Chondrocyte (in vitro differentiated cells): ENCODE results near the gene TXNIP. TPM values are rescaled to one million over a fixed set of nuclear protein-coding genes. Genes with fewer than 3 reads are reported as not detected.

Experiments used
- DNase-seq: peaks from one replicate; pipeline ENCODE4 v3.0.0; 2021; ENCODE audit warnings: mixed read lengths, low spot score
- H3K27ac Mint-ChIP-seq: one replicate; pipeline ENCODE4 v1.8.0; 2021; ENCODE audit warnings: mild to moderate bottlenecking, moderate library complexity, mixed read lengths; ENCODE audit not compliant: unreplicated experiment
- H3K27me3 Mint-ChIP-seq: 2 replicates; pipeline ENCODE4 v1.8.0; 2021; ENCODE audit warnings: low read depth, mixed read lengths
- H3K36me3 Mint-ChIP-seq: 2 replicates; pipeline ENCODE4 v1.8.0; 2021; ENCODE audit warnings: low read depth, mixed read lengths
- H3K4me1 Mint-ChIP-seq: 2 replicates; pipeline ENCODE4 v1.8.0; 2021; ENCODE audit warnings: low read depth, mild to moderate bottlenecking, mixed read lengths
- H3K4me3 Mint-ChIP-seq: one replicate; pipeline ENCODE4 v1.8.0; 2021; ENCODE audit warnings: mild to moderate bottlenecking, moderate library complexity, mixed read lengths; ENCODE audit not compliant: unreplicated experiment
- H3K9me3 Mint-ChIP-seq: 2 replicates; pipeline ENCODE4 v1.8.0; 2021; ENCODE audit warnings: low read depth, mixed read lengths
- CTCF ChIP-seq: fragments of 200-600 bp; sonication (generic); IDR thresholded peaks from 2 replicates; pipeline ENCODE4 v1.5.0; 2021; ENCODE audit warnings: antibody characterized with exemption, mild to moderate bottlenecking, moderate library complexity
- total RNA-seq: library from RNA; stranded (reverse); gene quantifications from 3 replicates; pipeline ENCODE4 v1.2.1, GENCODE V29; 2021

TXNIP gene
- total RNA-seq, 1 donor from 2014 or later = 3.8 TPM

DNA sequence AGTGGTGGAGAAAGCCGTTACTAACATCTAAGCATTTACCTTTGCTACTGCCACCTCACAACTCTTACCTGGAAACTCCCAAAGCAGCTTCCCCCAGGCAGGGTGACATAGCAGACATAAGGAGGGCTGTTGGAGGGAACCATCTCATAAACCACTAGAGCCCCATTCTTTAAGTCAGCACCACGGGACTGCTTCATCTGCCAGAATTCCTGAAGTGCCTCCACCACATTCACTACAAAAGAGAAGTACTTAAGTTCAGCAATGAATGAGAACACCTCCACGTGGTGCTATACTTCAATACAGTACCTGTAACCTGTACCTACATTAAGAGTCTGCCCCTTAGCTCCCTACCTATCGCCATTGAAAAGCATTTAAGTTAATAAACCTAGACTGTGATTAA is 48.8 kb downstream of the TXNIP start:
- Mint-ChIP-seq H3K27me3 (no peaks in the 10 kb centered on the region), H3K4me1 (peaks cover 14% of the 10 kb centered on the region), H3K36me3 (peaks cover 8% of the 10 kb centered on the region), H3K4me3 (no peak overlapping the region), H3K27ac (no peak overlapping the region), H3K9me3 (no peaks in the 10 kb centered on the region)
- TF ChIP-seq CTCF = no peak
- DNase-seq = no peak

DNA sequence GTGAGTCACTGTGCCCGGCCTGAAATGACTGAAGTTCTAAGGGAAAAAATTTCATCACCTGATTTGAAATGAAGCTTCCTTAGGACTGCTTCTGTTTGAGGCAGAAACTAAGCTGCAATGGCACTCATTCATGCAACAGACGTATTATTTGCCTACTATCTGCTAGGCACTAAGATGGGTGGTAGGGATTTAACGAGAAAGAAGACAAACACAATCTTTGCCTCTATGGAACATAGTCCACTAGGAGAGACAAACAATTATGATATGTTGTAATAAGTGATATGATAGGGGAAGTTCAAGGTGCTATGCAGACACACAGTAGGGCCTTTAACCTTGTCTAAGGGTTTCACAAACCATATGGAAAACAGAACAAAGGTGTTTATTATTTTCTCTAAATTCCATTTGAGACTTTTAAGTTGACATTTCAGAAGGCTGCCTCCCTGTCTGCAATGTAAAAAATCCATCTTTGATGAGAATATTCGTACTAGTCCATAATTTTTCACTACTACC is 49.8 kb downstream of the TXNIP start:
- Mint-ChIP-seq H3K9me3 (no peaks in the 10 kb centered on the region), H3K4me1 (peaks cover 11% of the 10 kb centered on the region), H3K36me3 (peaks cover 6% of the 10 kb centered on the region), H3K27me3 (no peaks in the 10 kb centered on the region), H3K4me3 (no peak overlapping the region), H3K27ac (no peak overlapping the region)
- no peak for DNase-seq
- TF ChIP-seq CTCF = no peak

DNA sequence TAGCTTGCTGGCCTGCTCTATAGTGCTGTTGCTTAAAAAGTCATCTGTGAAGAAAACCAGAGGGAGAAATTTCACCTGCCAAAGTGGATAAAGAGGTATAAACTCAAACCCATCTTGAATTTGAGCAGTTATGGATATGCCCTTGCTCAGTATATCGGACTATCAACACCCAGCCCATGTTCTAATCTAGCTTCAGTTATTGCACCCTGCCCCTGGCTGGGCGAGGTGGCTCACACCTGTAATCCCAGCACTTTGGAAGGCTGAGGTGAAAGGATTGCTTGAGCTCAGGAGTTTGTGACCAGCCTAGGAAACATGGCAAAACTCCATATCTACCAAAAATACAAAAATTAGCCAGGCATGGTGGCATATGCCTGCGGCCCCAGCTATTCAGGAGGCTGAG is 51.8 kb downstream of the TXNIP start:
- no peak for DNase-seq
- Mint-ChIP-seq H3K4me3 (no peak overlapping the region), H3K4me1 (peaks cover 3% of the 10 kb centered on the region), H3K27ac (no peak overlapping the region), H3K27me3 (no peaks in the 10 kb centered on the region), H3K9me3 (no peaks in the 10 kb centered on the region), H3K36me3 (peaks cover 3% of the 10 kb centered on the region)
- no peak for TF ChIP-seq CTCF

GRCh38 chr1:145942871-145943270 is 53.5 kb downstream of the TXNIP start:
- Mint-ChIP-seq H3K9me3 (no peaks in the 10 kb centered on the region), H3K36me3 (peaks cover 1% of the 10 kb centered on the region), H3K27ac (peak overlapping the region; percentile 37), H3K4me1 (no peaks in the 10 kb centered on the region), H3K4me3 (no peak overlapping the region), H3K27me3 (no peaks in the 10 kb centered on the region)
- TF ChIP-seq CTCF = no peak
- no peak for DNase-seq

Other genes with a start within 250 kb of the TXNIP start
- 12.7 to 16.4 TPM (median 13.0 TPM) in 3 replicates for gene RNF115, start 172.5 kb downstream of the TXNIP start, total RNA-seq
- gene POLR3C, start 172.4 kb downstream of the TXNIP start, total RNA-seq = 28.3 to 31.3 TPM (median 30.7 TPM) in 3 replicates
- gene NUDT17, start 150.9 kb downstream of the TXNIP start, total RNA-seq = 3.8 to 7.3 TPM (median 6.5 TPM) in 3 replicates
- 57.1 to 58.5 TPM (median 57.1 TPM) in 3 replicates for gene PIAS3, start 137.5 kb downstream of the TXNIP start, total RNA-seq
- gene ANKRD35, start 110.7 kb downstream of the TXNIP start, total RNA-seq = not detected in 3 replicates
- 23.5 to 39.9 TPM (median 25.7 TPM) in 3 replicates for gene ITGA10, start 86.5 kb downstream of the TXNIP start, total RNA-seq
- 28.3 to 29.9 TPM (median 28.5 TPM) in 3 replicates for gene PEX11B, start 77.9 kb downstream of the TXNIP start, total RNA-seq
- 86.8 to 121 TPM (median 90.5 TPM) in 3 replicates for gene RBM8A, start 69.1 kb downstream of the TXNIP start, total RNA-seq
- 50.3 to 57.1 TPM (median 53.0 TPM) in 3 replicates for gene LIX1L, start 38.6 kb downstream of the TXNIP start, total RNA-seq
- gene ANKRD34A, start 32.0 kb downstream of the TXNIP start, total RNA-seq = 1.2 to 3.1 TPM (median 2.0 TPM) in 3 replicates
- gene POLR3GL, start 31.9 kb downstream of the TXNIP start, total RNA-seq = 13.3 to 20.7 TPM (median 13.9 TPM) in 3 replicates
- gene HJV, start 25.2 kb upstream of the TXNIP start, total RNA-seq = not detected in 3 replicates
- gene NBPF10, start 148.2 kb upstream of the TXNIP start, total RNA-seq = 4.5 to 4.7 TPM (median 4.6 TPM) in 3 replicates
- 45.9 to 57.1 TPM (median 46.2 TPM) in 3 replicates for gene NOTCH2NLA, start 232.4 kb upstream of the TXNIP start, total RNA-seq